ENCODE results near the gene ORMDL3. TPM values are rescaled to one million over a fixed set of nuclear protein-coding genes. Genes with fewer than 3 reads are reported as not detected.

ORMDL3 gene
- polyA plus RNA-seq, 1 donor, result 69.6 TPM

DNA sequence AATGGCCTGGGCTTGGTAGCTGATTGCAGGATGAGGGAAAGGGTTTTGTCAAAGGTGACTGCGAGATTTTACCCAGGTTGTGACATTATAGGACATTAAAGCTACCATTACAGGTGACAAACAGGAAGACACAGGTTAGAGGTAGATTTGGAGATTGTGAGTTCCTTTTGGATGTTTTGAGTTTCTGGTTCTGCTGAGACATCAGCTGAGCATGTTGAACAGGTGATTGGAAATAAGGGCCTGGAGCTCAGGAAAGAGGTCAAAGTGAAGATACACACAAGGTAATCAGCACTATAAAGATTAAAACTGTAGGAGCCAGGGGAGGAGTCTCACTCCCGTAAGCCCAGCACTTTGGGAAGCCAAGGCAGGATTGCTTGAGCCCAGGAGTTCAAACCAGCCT, 41.4 kb upstream of the ORMDL3 start:
- Histone ChIP-seq H3K4me1 (ENCODE audit: control insufficient read depth, insufficient read depth, low read length) (peaks cover 9% of the 10 kb centered on the region), H3K9me3 (ENCODE audit: control insufficient read depth, low read depth, low read length) (no peaks in the 10 kb centered on the region), H3K27me3 (ENCODE audit: control insufficient read depth, insufficient read depth, low read length) (peaks cover 11% of the 10 kb centered on the region), H3K36me3 (ENCODE audit: control insufficient read depth, insufficient read depth, low read length) (no peaks in the 10 kb centered on the region), H3K4me3 (ENCODE audit: low read length) (no peak overlapping the region), H3K27ac (ENCODE audit: low read length) (no peak overlapping the region)
- DNase-seq, result peak in 1 of 2 donors; percentile 58
- WGBS (ENCODE audit: insufficient coverage, low lambda C conversion rate), result 20% methylated on average over 1 of the region's 2 CpGs

DNA sequence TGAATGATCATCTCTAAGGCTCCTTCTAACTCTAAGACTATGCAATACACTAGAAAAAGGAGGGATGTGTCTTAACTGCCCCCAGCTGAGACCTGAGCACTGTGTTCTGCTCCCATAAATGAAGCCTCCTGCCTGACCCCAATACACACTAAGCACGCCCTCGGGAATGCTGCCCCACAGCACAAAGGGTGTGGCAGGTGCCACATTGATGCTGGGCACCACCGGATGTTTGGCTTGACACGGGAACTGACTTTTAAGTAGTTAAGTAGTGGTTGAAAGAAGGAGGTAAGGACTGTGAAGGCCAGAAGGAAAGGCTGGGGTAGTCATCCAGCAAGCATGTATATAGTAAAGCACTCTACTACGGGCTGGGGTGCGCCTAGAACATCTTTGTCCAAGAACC, 39.4 kb upstream of the ORMDL3 start:
- WGBS (ENCODE audit: insufficient coverage, low lambda C conversion rate), result no CpG with 5 or more reads among the region's 6 CpGs

DNA sequence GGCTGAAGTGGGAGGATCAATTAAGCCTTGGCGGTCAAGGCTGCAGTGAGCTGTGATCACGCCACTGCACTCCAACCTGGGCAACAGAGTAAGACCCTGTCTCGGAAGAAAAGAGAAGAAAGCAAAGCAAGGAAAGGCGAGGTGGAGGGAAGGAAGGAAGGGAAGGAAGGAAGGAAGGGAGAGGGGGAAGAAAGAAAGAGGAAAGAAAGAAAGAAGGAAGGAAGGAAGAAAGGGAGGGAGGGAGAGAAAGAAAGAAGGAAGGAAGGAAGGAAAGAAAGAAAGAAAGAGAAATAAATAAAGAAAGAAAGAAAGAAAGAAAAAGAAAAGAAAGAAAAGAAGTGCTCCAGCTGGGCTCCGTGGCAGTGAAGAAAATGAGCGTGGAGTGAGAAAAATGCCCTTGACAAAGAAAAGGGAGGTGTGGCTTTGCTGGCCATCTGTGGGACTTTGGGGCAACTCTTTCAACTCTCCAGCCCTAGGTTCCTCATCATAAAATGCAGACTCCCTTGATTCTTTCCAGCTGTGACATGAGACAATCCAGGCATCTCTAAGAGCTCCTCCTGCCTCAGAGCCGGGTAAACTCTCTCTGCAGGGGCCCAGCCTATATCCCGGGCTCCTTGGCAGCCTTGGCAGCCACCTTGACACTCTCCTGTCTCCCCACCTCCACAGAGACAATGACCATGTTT, 37.8 kb upstream of the ORMDL3 start:
- no peaks in the 10 kb centered on the region for H3K27me3 ChIP-seq (ENCODE audit: control insufficient read depth, insufficient read depth, low read length)
- H3K36me3 ChIP-seq (ENCODE audit: control insufficient read depth, insufficient read depth, low read length), result no peaks in the 10 kb centered on the region
- WGBS (ENCODE audit: insufficient coverage, low lambda C conversion rate), result 75% methylated on average over 4 of the region's 8 CpGs
- no peaks in the 10 kb centered on the region for H3K9me3 ChIP-seq (ENCODE audit: control insufficient read depth, low read depth, low read length)
- H3K4me1 ChIP-seq (ENCODE audit: control insufficient read depth, insufficient read depth, low read length), result peaks cover 5% of the 10 kb centered on the region
- no peak overlapping the region for H3K27ac ChIP-seq (ENCODE audit: low read length)
- H3K4me3 ChIP-seq (ENCODE audit: low read length), result no peak overlapping the region
- DNase-seq, result no peak

More for the DNA sequence above, 39.4 kb upstream of the ORMDL3 start:
- Histone ChIP-seq H3K4me1 (ENCODE audit: control insufficient read depth, insufficient read depth, low read length) (peaks cover 9% of the 10 kb centered on the region), H3K36me3 (ENCODE audit: control insufficient read depth, insufficient read depth, low read length) (no peaks in the 10 kb centered on the region), H3K9me3 (ENCODE audit: control insufficient read depth, low read depth, low read length) (no peaks in the 10 kb centered on the region), H3K27me3 (ENCODE audit: control insufficient read depth, insufficient read depth, low read length) (peaks cover 7% of the 10 kb centered on the region), H3K4me3 (ENCODE audit: low read length) (no peak overlapping the region), H3K27ac (ENCODE audit: low read length) (no peak overlapping the region)
- no peak for DNase-seq

DNA sequence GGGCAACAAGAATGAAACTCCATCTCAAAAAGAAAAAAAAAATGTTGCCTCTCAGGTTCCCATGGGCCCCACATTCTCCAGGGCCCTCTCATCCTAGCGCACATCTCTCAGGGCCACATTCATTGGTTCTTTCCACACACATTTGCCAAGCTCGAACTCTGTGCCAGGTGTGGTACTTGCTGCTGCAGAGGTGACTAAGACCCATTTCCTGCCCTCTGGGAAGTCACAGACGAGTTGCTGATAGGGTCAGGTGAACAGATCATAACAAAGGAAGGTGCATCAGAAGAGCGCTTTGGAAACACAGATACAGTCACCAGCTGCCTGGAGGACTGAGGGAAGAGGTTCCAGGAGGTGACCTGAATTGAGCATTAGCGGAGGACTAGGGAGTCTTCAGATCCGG, 36.4 kb upstream of the ORMDL3 start:
- Histone ChIP-seq H3K36me3 (ENCODE audit: control insufficient read depth, insufficient read depth, low read length) (no peaks in the 10 kb centered on the region), H3K27ac (ENCODE audit: low read length) (no peak overlapping the region), H3K4me3 (ENCODE audit: low read length) (no peak overlapping the region), H3K4me1 (ENCODE audit: control insufficient read depth, insufficient read depth, low read length) (peaks cover 6% of the 10 kb centered on the region), H3K9me3 (ENCODE audit: control insufficient read depth, low read depth, low read length) (no peaks in the 10 kb centered on the region), H3K27me3 (ENCODE audit: control insufficient read depth, insufficient read depth, low read length) (no peaks in the 10 kb centered on the region)
- WGBS (ENCODE audit: insufficient coverage, low lambda C conversion rate), result 83% methylated on average over 3 of the region's 6 CpGs
- DNase-seq, result no peak

DNA sequence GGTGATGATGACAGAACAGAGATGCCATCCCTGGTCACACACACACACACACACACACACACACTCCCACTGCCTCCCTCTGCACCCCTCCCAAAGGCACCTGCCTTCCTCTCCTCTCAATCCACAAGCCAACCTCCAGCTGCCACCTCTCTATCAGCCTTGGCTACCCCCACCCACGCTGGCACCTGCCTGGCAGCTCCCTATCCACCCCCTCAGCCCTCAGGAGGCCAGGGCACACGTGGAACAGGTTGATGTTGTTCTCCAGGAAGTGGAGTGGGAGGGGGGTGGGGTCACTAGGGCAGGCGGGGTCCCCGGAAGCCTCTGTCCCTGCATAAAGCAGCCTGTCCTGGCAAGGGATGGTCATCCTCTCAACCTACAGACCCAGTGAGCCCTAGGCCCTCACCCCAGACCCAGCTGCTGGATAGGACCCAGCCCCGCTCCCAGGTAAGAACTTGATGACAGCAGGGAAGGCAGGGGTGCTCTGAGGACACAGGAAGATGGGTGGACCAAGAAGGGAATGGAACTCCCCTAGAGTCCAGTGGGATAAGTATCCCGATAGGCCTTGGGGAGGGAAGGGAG, 35.3 kb upstream of the ORMDL3 start, which contains the start of gene GSDMA:
GSDMA (plus strand) TSS at position 363 of the 579 bp plus-strand sequence. CDS start 2,684 bp downstream, outside the sequence.
- no peaks in the 10 kb centered on the region for H3K27me3 ChIP-seq (ENCODE audit: control insufficient read depth, insufficient read depth, low read length)
- WGBS (ENCODE audit: insufficient coverage, low lambda C conversion rate), result no CpG with 5 or more reads among the region's 6 CpGs
- no peak within 1 kb of the TSS for H3K27ac ChIP-seq (ENCODE audit: low read length)
- DNase-seq, result no peak
- no peaks in the 10 kb centered on the region for H3K36me3 ChIP-seq (ENCODE audit: control insufficient read depth, insufficient read depth, low read length)
- H3K9me3 ChIP-seq (ENCODE audit: control insufficient read depth, low read depth, low read length), result no peaks in the 10 kb centered on the region
- no peak within 1 kb of the TSS for H3K4me3 ChIP-seq (ENCODE audit: low read length)
- H3K4me1 ChIP-seq (ENCODE audit: control insufficient read depth, insufficient read depth, low read length), result peaks cover 3% of the 10 kb centered on the region

DNA sequence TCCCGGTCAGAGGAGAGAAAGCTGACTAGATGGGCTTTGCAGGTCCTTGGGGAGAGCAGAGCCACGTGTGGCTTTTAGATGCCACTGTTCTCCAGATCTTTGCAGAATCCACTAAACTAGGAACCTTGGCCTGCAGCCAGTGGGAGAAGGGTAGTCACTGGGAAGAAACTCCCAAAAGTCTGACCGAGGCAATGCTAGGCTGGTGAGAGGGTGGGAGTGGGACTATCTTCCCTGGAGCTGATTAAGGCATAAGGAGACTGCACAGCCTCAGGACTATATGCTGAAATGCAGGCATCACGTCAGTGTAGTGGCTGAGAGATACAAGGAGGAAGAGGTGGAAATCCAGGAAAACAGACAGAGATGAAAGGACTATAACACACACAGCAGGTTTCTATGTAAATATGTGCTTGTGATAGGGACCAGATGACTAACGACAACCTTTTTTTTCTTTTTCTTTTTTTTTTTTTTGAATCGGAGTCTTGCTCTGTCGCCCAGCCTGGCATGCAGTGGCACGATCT, 33.2 kb upstream of the ORMDL3 start:
- peak in 1 of 2 donors; percentile 32 for DNase-seq
- Histone ChIP-seq H3K9me3 (ENCODE audit: control insufficient read depth, low read depth, low read length) (no peaks in the 10 kb centered on the region), H3K27ac (ENCODE audit: low read length) (no peak overlapping the region), H3K36me3 (ENCODE audit: control insufficient read depth, insufficient read depth, low read length) (no peaks in the 10 kb centered on the region), H3K27me3 (ENCODE audit: control insufficient read depth, insufficient read depth, low read length) (no peaks in the 10 kb centered on the region), H3K4me1 (ENCODE audit: control insufficient read depth, insufficient read depth, low read length) (peaks cover 3% of the 10 kb centered on the region), H3K4me3 (ENCODE audit: low read length) (no peak overlapping the region)
- WGBS (ENCODE audit: insufficient coverage, low lambda C conversion rate), result 65% methylated on average over 2 of the region's 8 CpGs

DNA sequence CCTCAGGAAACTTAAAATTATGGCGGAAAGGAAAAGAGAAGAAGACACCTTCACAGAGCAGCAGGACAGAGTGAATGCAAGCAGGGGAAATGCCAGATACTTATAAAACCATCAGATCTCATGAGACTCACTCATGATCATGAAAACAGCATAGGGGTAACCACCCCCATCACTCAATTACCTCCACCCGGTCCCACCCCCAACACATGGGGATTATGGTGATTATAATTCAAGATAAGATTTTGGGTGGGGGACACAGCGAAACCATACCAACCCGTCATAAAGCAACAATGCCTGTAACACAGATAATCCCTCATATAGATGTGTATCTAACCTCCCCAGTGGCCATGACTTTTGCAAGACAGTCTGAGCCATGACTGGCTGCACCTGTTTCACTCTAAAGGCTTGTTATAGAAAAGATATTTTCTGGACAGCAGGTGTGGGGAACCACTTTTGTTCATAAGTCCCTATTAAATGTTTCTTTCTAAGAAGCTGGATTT, 28.4 kb upstream of the ORMDL3 start:
- Histone ChIP-seq H3K9me3 (ENCODE audit: control insufficient read depth, low read depth, low read length) (no peaks in the 10 kb centered on the region), H3K4me3 (ENCODE audit: low read length) (no peak overlapping the region), H3K27me3 (ENCODE audit: control insufficient read depth, insufficient read depth, low read length) (no peaks in the 10 kb centered on the region), H3K4me1 (ENCODE audit: control insufficient read depth, insufficient read depth, low read length) (peaks cover 7% of the 10 kb centered on the region), H3K27ac (ENCODE audit: low read length) (no peak overlapping the region), H3K36me3 (ENCODE audit: control insufficient read depth, insufficient read depth, low read length) (no peaks in the 10 kb centered on the region)
- no CpG with 5 or more reads among the region's 4 CpGs for WGBS (ENCODE audit: insufficient coverage, low lambda C conversion rate)
- no peak for DNase-seq

DNA sequence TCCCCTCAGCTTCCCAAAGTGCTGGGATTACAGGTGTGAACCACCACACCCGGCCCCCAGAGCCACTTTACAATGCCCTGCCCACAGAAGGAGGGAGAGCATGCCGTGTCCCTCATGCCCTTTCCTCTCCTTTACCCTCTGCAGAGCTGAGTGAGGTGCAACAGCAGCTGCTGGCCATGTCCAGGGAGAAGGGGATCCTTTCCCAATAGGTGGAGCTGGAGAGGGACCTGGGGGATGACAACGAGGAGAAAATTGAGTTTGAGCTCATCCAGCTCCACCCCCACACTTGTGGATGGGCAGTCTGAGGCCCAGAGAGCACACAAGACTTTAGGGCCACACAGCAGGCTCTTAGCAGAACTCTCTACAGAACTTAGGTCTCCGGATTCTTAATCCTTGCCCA, 27.5 kb upstream of the ORMDL3 start:
- no peaks in the 10 kb centered on the region for H3K36me3 ChIP-seq (ENCODE audit: control insufficient read depth, insufficient read depth, low read length)
- DNase-seq, result no peak
- H3K9me3 ChIP-seq (ENCODE audit: control insufficient read depth, low read depth, low read length), result no peaks in the 10 kb centered on the region
- H3K4me3 ChIP-seq (ENCODE audit: low read length), result no peak overlapping the region
- peaks cover 7% of the 10 kb centered on the region for H3K4me1 ChIP-seq (ENCODE audit: control insufficient read depth, insufficient read depth, low read length)
- H3K27me3 ChIP-seq (ENCODE audit: control insufficient read depth, insufficient read depth, low read length), result no peaks in the 10 kb centered on the region
- no CpG with 5 or more reads among the region's 4 CpGs for WGBS (ENCODE audit: insufficient coverage, low lambda C conversion rate)
- H3K27ac ChIP-seq (ENCODE audit: low read length), result no peak overlapping the region

DNA sequence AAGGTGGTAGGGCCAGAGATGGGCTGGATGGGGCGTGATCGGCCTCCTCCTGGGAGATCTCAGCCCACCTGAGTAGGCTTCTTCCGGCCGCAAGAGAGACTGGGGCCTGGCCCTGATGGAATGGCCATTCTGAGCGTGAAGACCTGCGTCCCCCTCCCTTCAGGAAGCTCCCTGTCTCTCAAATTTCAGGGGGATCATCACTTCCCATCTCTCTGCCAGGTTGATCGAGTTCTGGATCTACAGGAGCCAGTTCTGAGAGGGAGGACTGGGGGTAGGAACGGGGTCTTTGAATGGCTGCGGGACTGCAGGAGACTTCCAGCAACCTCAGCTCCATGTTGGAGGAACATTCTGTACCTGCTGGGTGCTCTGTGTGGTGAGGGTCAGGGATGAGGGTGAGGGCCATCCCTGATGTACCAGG, 26.1 kb upstream of the ORMDL3 start:
- DNase-seq, result no peak
- no CpG with 5 or more reads among the region's 9 CpGs for WGBS (ENCODE audit: insufficient coverage, low lambda C conversion rate)
- Histone ChIP-seq H3K36me3 (ENCODE audit: control insufficient read depth, insufficient read depth, low read length) (no peaks in the 10 kb centered on the region), H3K27me3 (ENCODE audit: control insufficient read depth, insufficient read depth, low read length) (no peaks in the 10 kb centered on the region), H3K4me3 (ENCODE audit: low read length) (peak overlapping the region; percentile 53), H3K27ac (ENCODE audit: low read length) (peak overlapping the region; percentile 46), H3K4me1 (ENCODE audit: control insufficient read depth, insufficient read depth, low read length) (peaks cover 9% of the 10 kb centered on the region), H3K9me3 (ENCODE audit: control insufficient read depth, low read depth, low read length) (no peaks in the 10 kb centered on the region)

DNA sequence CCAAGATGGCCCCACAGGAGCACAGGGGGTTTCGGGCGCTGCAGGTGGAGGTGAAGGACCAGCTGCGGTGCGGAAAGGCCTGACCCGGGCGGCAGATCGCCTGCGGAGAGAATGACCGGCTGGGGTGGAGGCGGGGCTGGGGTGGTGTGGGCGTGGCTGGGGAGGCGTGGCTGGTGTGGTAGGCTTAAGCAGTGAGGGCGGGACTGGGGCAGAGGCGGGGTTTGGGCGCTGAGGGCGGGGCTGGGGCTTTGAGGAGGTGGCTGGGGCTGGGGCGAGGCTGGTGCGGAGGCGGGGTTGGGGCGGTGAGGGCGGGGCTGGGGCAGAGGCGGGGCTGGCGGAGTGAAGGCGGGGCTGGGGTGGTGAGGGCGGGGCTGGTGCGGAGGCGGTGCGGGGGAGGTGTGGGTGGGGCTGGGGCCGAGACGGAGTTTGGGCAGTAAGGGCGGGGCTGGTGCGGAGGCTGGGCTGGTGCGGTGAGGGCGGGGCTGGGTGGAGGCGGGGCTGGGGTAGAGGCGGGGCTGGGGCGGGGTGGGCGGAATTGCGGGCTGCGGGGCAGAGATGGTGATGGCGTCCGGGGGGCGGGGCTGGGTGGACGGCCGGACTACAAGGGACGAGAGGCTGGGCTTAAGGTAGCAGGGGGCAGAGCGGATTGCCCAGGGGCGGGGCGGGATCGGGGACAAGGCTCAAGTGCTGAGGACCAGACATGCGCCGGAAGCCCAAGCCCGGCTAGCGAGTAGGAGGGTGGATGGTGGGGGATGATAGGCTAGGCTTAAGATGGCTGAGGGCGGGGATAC, 25.5 kb upstream of the ORMDL3 start:
- Histone ChIP-seq H3K9me3 (ENCODE audit: control insufficient read depth, low read depth, low read length) (no peaks in the 10 kb centered on the region), H3K4me3 (ENCODE audit: low read length) (peak overlapping the region; percentile 53), H3K27me3 (ENCODE audit: control insufficient read depth, insufficient read depth, low read length) (no peaks in the 10 kb centered on the region), H3K4me1 (ENCODE audit: control insufficient read depth, insufficient read depth, low read length) (peaks cover 9% of the 10 kb centered on the region), H3K36me3 (ENCODE audit: control insufficient read depth, insufficient read depth, low read length) (no peaks in the 10 kb centered on the region), H3K27ac (ENCODE audit: low read length) (peak overlapping the region; percentile 46)
- WGBS (ENCODE audit: insufficient coverage, low lambda C conversion rate), result no CpG with 5 or more reads among the region's 55 CpGs
- DNase-seq, result peak; percentile 96 to 97

Measured in large intestine (tissue), 3 donors.